HG03103 (cell line): ENCODE results near the gene APOF.
"Not testable (repeated sequence)": the region's sequence is repeated elsewhere in the genome, so short reads cannot be mapped to it uniquely, and the experiment has no call there.

Experiments
- ATAC-seq: cut with Tn5 transposase; IDR thresholded peaks from one replicate; pipeline ENCODE4 v1.9.1; 2021; ENCODE audit warnings: low read depth; ENCODE audit not compliant: unreplicated experiment

The APOF gene

DNA sequence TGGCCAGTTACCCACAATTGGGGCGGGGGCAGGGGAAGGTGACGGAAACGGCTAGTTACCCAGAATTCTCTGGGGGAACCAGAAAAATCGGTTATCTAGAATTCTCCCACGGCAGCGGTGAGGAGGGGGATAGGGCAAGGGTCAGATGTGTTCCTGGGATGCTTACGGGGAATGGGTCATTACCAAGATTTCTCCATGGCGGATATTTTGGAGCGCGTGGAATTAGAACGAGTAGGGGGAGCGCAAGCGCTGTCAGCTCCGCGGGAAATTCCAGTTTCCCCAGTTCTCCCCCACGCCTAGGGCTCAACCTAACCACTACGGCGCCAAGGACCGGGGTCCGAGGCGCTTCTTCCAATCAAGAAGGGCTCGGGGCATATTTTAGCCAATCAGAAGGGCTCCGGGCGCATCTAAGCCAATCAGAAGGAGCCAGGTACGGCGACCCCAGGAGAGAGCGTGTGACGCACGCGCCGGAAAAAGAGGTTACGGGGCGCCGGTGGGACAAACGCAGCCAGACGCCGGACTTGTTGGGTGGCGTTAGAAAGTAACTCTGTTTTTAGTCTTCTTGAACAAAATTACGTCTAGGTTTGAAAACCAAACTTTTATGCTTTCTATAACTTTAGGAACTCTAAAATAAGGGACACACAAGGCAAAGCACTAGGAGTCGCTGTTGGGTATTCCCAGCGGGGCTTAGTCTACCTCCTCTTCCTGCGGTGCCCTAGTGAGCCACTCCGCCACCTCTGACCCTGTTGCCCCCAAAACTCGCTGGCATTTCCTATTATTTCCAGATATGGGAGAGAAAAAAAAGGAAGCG lies 28.8 kb downstream of the APOF start, which contains the start of gene PAN2:
PAN2 (minus strand) TSS at position 322 of the 811 bp plus-strand sequence. CDS start 906 bp downstream, outside the sequence.
- ATAC-seq: peak; percentile 92

DNA sequence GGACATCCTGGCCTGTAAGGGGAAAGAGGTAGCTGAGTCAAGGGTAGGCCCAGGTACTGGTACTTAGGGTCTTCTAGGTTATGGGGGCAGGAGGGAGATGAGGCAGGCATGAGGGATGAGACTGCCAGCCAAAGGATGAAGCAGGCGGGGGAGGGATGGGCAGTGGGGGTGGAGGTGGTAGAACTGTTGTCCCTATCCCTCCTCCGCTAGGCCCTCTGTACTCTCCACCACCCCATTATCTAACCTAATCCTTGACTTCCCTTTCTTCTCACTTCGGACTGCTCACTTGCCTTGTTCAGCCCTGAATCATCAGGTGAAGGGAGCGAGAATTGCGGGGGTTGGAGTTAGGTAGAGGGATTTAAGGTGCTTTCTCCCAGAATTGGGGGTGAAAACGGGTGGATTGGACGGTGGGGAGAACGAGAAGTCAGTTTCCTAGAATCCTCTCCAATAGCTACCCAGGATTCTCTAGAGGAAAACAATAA lies 29.4 kb downstream of the APOF start:
- no peak for ATAC-seq

GRCh38 chr12:56332512-56333196 lies 30.0 kb downstream of the APOF start:
- ATAC-seq: no peak

GRCh38 chr12:56330936-56331490 lies 31.6 kb downstream of the APOF start:
- no peak for ATAC-seq

DNA sequence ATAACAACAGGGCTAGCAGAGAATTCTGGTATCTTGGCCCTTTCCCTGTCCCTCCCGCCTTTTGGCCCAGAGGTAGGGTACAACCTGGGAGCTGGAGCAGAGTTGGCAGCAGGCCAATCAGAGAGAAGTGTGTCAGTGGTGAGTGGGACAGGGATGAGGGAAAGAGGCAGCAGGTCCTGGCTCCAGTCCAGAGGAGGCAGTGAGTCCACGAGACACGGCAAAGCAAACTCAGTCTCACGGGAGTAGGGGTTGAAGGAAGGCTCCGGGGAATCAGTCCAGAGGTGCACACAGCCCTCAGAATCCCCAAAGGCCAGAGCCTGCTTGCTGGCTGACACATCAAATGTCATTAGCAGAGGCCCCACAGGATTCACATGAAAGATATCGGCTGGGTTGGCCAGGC lies 36.1 kb downstream of the APOF start:
- ATAC-seq: no peak

DNA sequence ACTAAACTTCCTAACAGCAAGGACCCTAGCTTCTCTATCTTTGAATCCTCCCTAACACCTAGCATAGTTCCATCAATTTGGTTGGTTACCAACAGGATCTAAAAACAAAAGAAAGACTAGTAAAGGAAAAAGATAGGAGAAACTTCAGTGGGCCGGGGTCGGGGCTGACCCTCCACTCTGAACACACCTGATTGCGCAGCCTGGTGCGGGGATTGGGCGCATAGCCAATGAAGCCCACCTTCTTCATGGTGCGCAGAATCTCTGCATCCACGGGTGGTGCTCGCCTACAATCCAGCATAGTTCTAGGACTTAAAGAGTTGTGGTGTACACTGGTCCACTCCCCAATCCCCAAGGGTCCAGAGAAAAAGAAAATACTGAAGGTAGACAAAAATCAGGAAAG lies 36.5 kb downstream of the APOF start:
- ATAC-seq: no peak

- ATAC-seq: no peak
Observed at GRCh38 chr12:56324206-56324605, 38.5 kb downstream of the APOF start.

DNA sequence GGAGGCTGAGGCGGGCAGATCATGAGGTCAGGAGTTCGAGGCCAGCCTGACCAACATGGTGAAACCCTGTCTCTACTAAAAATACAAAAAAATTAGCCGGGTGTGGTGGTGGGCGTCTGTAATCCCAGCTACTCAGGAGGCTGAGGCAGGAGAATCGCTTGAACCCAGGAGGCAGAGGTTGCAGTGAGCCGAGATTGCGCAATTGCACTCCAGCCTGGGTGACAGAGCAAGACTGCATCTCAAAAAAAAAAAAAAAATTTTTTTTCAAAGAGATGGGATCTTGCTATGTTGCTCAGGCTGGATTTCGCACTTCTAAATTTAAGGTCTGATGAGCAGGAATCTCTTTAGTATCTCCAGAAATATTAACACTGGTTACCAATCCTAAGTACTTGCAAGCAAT lies 41.0 kb downstream of the APOF start:
- not testable (repeated sequence) for ATAC-seq

GRCh38 chr12:56321027-56321426 lies 41.6 kb downstream of the APOF start:
- no peak for ATAC-seq

DNA sequence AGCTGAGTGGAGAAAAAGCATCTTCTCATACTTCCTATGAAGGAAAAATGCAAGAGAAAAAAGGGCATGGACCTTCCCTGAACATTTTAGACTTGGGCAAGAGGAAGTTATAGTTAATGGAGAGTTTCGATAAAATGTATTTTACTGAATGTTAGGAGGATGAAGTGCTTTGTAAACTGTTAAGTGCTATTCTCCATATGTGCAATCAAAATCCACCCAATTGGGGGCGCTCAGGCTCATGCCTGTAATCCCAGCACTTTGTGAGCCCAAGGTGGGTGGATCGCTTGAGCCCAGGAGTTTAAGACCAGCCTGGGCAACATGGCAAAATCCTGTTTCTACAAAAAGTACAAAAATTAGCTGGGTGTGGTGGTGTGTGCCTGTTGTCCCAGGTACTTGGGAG lies 45.0 kb downstream of the APOF start:
- ATAC-seq: no peak

- ATAC-seq: peak; percentile 85
Observed at GRCh38 chr12:56315622-56316473, 46.8 kb downstream of the APOF start, which contains the start of gene CNPY2. Gene CNPY2 (minus strand): TSS chr12:56315988. CDS start chr12:56315217, 771 bp downstream.

DNA sequence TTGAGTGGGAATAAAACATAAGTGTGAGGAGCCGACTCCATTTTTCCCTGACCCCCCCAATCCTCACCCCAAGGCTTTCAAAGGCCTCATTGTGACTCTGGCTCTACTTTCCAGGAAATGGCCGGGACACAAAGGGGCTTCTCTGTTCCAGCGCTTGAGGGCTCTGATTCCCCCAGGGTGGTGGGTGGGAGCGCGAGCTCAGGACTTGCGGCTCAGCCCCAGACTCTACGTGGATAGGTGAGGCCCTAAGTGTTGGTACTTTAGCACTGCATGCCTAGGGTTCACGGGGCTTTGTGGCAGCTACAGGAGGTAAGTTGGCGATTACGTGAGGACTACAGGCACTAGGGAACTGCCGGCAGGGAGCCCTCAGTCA lies 47.4 kb downstream of the APOF start:
- no peak for ATAC-seq

GRCh38 chr12:56311003-56311402 lies 51.7 kb downstream of the APOF start:
- no peak for ATAC-seq
